Measurements from ENCODE around the gene MYO18A.
A peak's percentile ranks its signal among the peaks of the same experiment; 100 is the strongest.
"Not testable (repeated sequence)": the region's sequence is repeated elsewhere in the genome, so short reads cannot be mapped to it uniquely, and the experiment has no call there.

The MYO18A gene

GRCh38 chr17:29179232-29180033, 765 bp downstream of the MYO18A start:
- Mint-ChIP-seq H3K4me1 (ENCODE audit: low read depth) (peaks cover 55% of the 10 kb centered on the region), H3K4me3 (peak overlapping the region; percentile 78), H3K36me3 (ENCODE audit: low read depth) (peaks cover 9% of the 10 kb centered on the region), H3K27me3 (peaks cover 11% of the 10 kb centered on the region), H3K27ac (peak overlapping the region; percentile 84), H3K9me3 (no peaks in the 10 kb centered on the region)
- intact Hi-C loops (cut with micrococcal nuclease), result loop anchor here (1.0 to 5.0 kb wide), 2 partner anchors 30 to 33 kb away; no protein-coding TSS in a partner anchor

- intact Hi-C loops (cut with micrococcal nuclease), result loop anchor here (5.0 kb wide), 1 partner anchor 34 kb away; no protein-coding TSS in a partner anchor
- H3K4me1 Mint-ChIP-seq (ENCODE audit: low read depth), result peaks cover 55% of the 10 kb centered on the region
- H3K27ac Mint-ChIP-seq, result peak overlapping the region; percentile 84
- H3K4me3 Mint-ChIP-seq, result peak overlapping the region; percentile 78
- H3K36me3 Mint-ChIP-seq (ENCODE audit: low read depth), result peaks cover 14% of the 10 kb centered on the region
- no peaks in the 10 kb centered on the region for H3K9me3 Mint-ChIP-seq
- peaks cover 11% of the 10 kb centered on the region for H3K27me3 Mint-ChIP-seq
These were observed 1.4 kb downstream of the MYO18A start for GRCh38 chr17:29178750-29179231.

- Mint-ChIP-seq H3K4me3 (peak overlapping the region; percentile 78), H3K27ac (peak overlapping the region; percentile 76), H3K4me1 (ENCODE audit: low read depth) (peaks cover 55% of the 10 kb centered on the region), H3K9me3 (no peaks in the 10 kb centered on the region), H3K36me3 (ENCODE audit: low read depth) (peaks cover 19% of the 10 kb centered on the region), H3K27me3 (peaks cover 11% of the 10 kb centered on the region)
- intact Hi-C loops (cut with micrococcal nuclease), result loop anchor here (5.0 kb wide), 1 partner anchor 34 kb away; no protein-coding TSS in a partner anchor
These were observed 2.1 kb downstream of the MYO18A start for GRCh38 chr17:29177871-29178749.

GRCh38 chr17:29177541-29177870, 2.7 kb downstream of the MYO18A start:
- Mint-ChIP-seq H3K4me1 (ENCODE audit: low read depth) (peaks cover 55% of the 10 kb centered on the region), H3K36me3 (ENCODE audit: low read depth) (peaks cover 20% of the 10 kb centered on the region), H3K27ac (peak overlapping the region; percentile 76), H3K4me3 (peak overlapping the region; percentile 35), H3K27me3 (peaks cover 11% of the 10 kb centered on the region), H3K9me3 (no peaks in the 10 kb centered on the region)
- intact Hi-C loops (cut with micrococcal nuclease), result loop anchor here (5.0 kb wide), 1 partner anchor 35 kb away; no protein-coding TSS in a partner anchor

- intact Hi-C loops (cut with micrococcal nuclease), result loop anchor here (5.0 kb wide), 1 partner anchor 36 kb away; no protein-coding TSS in a partner anchor
- Mint-ChIP-seq H3K9me3 (no peaks in the 10 kb centered on the region), H3K27ac (peak overlapping the region; percentile 76), H3K4me1 (ENCODE audit: low read depth) (peaks cover 54% of the 10 kb centered on the region), H3K4me3 (peak overlapping the region; percentile 68), H3K27me3 (peaks cover 11% of the 10 kb centered on the region), H3K36me3 (ENCODE audit: low read depth) (peaks cover 23% of the 10 kb centered on the region)
These were observed 3.4 kb downstream of the MYO18A start for GRCh38 chr17:29176558-29177351.

GRCh38 chr17:29175349-29175748, 4.8 kb downstream of the MYO18A start:
- H3K9me3 Mint-ChIP-seq, result no peaks in the 10 kb centered on the region
- H3K27ac Mint-ChIP-seq, result no peak overlapping the region
- peaks cover 35% of the 10 kb centered on the region for H3K36me3 Mint-ChIP-seq (ENCODE audit: low read depth)
- intact Hi-C loops (cut with micrococcal nuclease), result loop anchor here (5.0 kb wide), 1 partner anchor 37 kb away; no protein-coding TSS in a partner anchor
- H3K4me1 Mint-ChIP-seq (ENCODE audit: low read depth), result peaks cover 45% of the 10 kb centered on the region
- peaks cover 11% of the 10 kb centered on the region for H3K27me3 Mint-ChIP-seq
- no peak overlapping the region for H3K4me3 Mint-ChIP-seq

- Mint-ChIP-seq H3K4me1 (ENCODE audit: low read depth) (peaks cover 40% of the 10 kb centered on the region), H3K4me3 (no peak overlapping the region), H3K27ac (no peak overlapping the region), H3K36me3 (ENCODE audit: low read depth) (peaks cover 47% of the 10 kb centered on the region), H3K9me3 (no peaks in the 10 kb centered on the region), H3K27me3 (peaks cover 8% of the 10 kb centered on the region)
- intact Hi-C loops (cut with micrococcal nuclease), result no loop called here
These were observed 7.6 kb downstream of the MYO18A start for GRCh38 chr17:29172589-29172988.

GRCh38 chr17:29170682-29171081, 9.5 kb downstream of the MYO18A start:
- Mint-ChIP-seq H3K36me3 (ENCODE audit: low read depth) (peaks cover 54% of the 10 kb centered on the region), H3K9me3 (no peaks in the 10 kb centered on the region), H3K4me1 (ENCODE audit: low read depth) (peaks cover 22% of the 10 kb centered on the region), H3K27ac (no peak overlapping the region), H3K4me3 (no peak overlapping the region), H3K27me3 (no peaks in the 10 kb centered on the region)
- intact Hi-C loops (cut with micrococcal nuclease), result no loop called here

GRCh38 chr17:29169806-29170591, 10.2 kb downstream of the MYO18A start:
- H3K36me3 Mint-ChIP-seq (ENCODE audit: low read depth), result peaks cover 60% of the 10 kb centered on the region
- no peak overlapping the region for H3K4me3 Mint-ChIP-seq
- H3K9me3 Mint-ChIP-seq, result no peaks in the 10 kb centered on the region
- no peaks in the 10 kb centered on the region for H3K27me3 Mint-ChIP-seq
- intact Hi-C loops (cut with micrococcal nuclease), result no loop called here
- peaks cover 23% of the 10 kb centered on the region for H3K4me1 Mint-ChIP-seq (ENCODE audit: low read depth)
- H3K27ac Mint-ChIP-seq, result peak overlapping the region; percentile 5

- H3K9me3 Mint-ChIP-seq; intact Hi-C loops (cut with micrococcal nuclease); H3K4me3 Mint-ChIP-seq; H3K27me3 Mint-ChIP-seq; H3K27ac Mint-ChIP-seq: not testable (repeated sequence)
- Mint-ChIP-seq H3K4me1 (ENCODE audit: low read depth) (peaks cover 35% of the 10 kb centered on the region), H3K36me3 (ENCODE audit: low read depth) (peaks cover 66% of the 10 kb centered on the region)
These were observed 11.5 kb downstream of the MYO18A start for GRCh38 chr17:29168759-29169126.

GRCh38 chr17:29168079-29168758, 12.0 kb downstream of the MYO18A start:
- H3K27me3 Mint-ChIP-seq, result no peaks in the 10 kb centered on the region
- intact Hi-C loops (cut with micrococcal nuclease), result no loop called here
- no peak overlapping the region for H3K27ac Mint-ChIP-seq
- H3K36me3 Mint-ChIP-seq (ENCODE audit: low read depth), result peaks cover 66% of the 10 kb centered on the region
- H3K9me3 Mint-ChIP-seq, result no peaks in the 10 kb centered on the region
- H3K4me1 Mint-ChIP-seq (ENCODE audit: low read depth), result peaks cover 35% of the 10 kb centered on the region
- H3K4me3 Mint-ChIP-seq, result no peak overlapping the region

- no peak overlapping the region for H3K4me3 Mint-ChIP-seq
- H3K9me3 Mint-ChIP-seq, result no peaks in the 10 kb centered on the region
- peaks cover 71% of the 10 kb centered on the region for H3K36me3 Mint-ChIP-seq (ENCODE audit: low read depth)
- intact Hi-C loops (cut with micrococcal nuclease), result no loop called here
- H3K27ac Mint-ChIP-seq, result no peak overlapping the region
- no peaks in the 10 kb centered on the region for H3K27me3 Mint-ChIP-seq
- peaks cover 35% of the 10 kb centered on the region for H3K4me1 Mint-ChIP-seq (ENCODE audit: low read depth)
These were observed 12.7 kb downstream of the MYO18A start for GRCh38 chr17:29167393-29168078.
